ENCODE results near the gene SND1. TPM values are rescaled to one million over a fixed set of nuclear protein-coding genes. Genes with fewer than 3 reads are reported as not detected.
"Not testable (repeated sequence)": the region's sequence is repeated elsewhere in the genome, so short reads cannot be mapped to it uniquely, and the experiment has no call there.

SND1 gene
- polyA plus RNA-seq, 3 donors, result 46.5 to 97.3 (median 79.8) TPM

- WGBS (ENCODE audit: insufficient coverage), result 50% methylated on average over 1 of the region's 5 CpGs
- Histone ChIP-seq H3K9me3 (replicated peaks in 1 of 2; ENCODE audit: control insufficient read depth in 1 of 2, insufficient read depth in 1 of 2, low read length in 2 of 2) (no peaks in the 10 kb centered on the region), H3K9ac (ENCODE audit: insufficient read depth, low read length, poor library complexity, severe bottlenecking) (no peak overlapping the region), H3K79me2 (ENCODE audit: insufficient read depth, low read length) (peaks cover 38% of the 10 kb centered on the region), H2AFZ (ENCODE audit: insufficient read depth, low read depth, low read length, poor library complexity, severe bottlenecking) (no peak overlapping the region), H3K27ac (ENCODE audit: low read depth in 1 of 2, low read length in 2 of 2) (no peak overlapping the region), H3K4me3 (replicated peaks in 1 of 3; ENCODE audit: low read depth in 2 of 3, low read length in 3 of 3) (no peak overlapping the region), H4K20me1 (ENCODE audit: insufficient read depth, low read length) (peaks cover 60% of the 10 kb centered on the region), H3K36me3 (replicated peaks in 1 of 2; ENCODE audit: control insufficient read depth in 1 of 2, insufficient read depth in 2 of 2, low read length in 2 of 2) (peaks cover 16 to 45% of the 10 kb centered on the region in 2 donors), H3K4me1 (ENCODE audit: control insufficient read depth in 1 of 2, insufficient read depth in 2 of 2, low read length in 2 of 2) (peaks cover 0 to 3% of the 10 kb centered on the region in 2 donors), H3K4me2 (replicated peaks; ENCODE audit: extremely low read depth, low read length, poor library complexity, severe bottlenecking) (no peak overlapping the region), H3K27me3 (ENCODE audit: control insufficient read depth in 2 of 2, insufficient read depth in 2 of 2, low read length in 2 of 2) (no peaks in the 10 kb centered on the region)
- H3K36me3 Mint-ChIP-seq, result peaks cover 27 to 31% of the 10 kb centered on the region in 2 donors
- no peak overlapping the region for H3K4me3 Mint-ChIP-seq
- no peak for DNase-seq
- peak overlapping the region in 3 of 7 donors; percentile 32 to 76 (median 75) for H3K27ac Mint-ChIP-seq
- no peaks in the 10 kb centered on the region for H3K9me3 Mint-ChIP-seq
- H3K27me3 Mint-ChIP-seq (ENCODE audit: low read depth in 3 of 3), result no peaks in the 10 kb centered on the region
- intact Hi-C loops (cut with micrococcal nuclease), result no loop called here
- TF ChIP-seq, protein P1, sequence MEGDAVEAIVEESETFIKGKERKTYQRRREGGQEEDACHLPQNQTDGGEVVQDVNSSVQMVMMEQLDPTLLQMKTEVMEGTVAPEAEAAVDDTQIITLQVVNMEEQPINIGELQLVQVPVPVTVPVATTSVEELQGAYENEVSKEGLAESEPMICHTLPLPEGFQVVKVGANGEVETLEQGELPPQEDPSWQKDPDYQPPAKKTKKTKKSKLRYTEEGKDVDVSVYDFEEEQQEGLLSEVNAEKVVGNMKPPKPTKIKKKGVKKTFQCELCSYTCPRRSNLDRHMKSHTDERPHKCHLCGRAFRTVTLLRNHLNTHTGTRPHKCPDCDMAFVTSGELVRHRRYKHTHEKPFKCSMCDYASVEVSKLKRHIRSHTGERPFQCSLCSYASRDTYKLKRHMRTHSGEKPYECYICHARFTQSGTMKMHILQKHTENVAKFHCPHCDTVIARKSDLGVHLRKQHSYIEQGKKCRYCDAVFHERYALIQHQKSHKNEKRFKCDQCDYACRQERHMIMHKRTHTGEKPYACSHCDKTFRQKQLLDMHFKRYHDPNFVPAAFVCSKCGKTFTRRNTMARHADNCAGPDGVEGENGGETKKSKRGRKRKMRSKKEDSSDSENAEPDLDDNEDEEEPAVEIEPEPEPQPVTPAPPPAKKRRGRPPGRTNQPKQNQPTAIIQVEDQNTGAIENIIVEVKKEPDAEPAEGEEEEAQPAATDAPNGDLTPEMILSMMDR (IDR thresholded peaks at IDR 0.05), result no peak
- H3K4me1 Mint-ChIP-seq, result peaks cover 27% of the 10 kb centered on the region
Measured at GRCh38 chr7:127901895-127902703, 250.1 kb downstream of the SND1 start.

DNA sequence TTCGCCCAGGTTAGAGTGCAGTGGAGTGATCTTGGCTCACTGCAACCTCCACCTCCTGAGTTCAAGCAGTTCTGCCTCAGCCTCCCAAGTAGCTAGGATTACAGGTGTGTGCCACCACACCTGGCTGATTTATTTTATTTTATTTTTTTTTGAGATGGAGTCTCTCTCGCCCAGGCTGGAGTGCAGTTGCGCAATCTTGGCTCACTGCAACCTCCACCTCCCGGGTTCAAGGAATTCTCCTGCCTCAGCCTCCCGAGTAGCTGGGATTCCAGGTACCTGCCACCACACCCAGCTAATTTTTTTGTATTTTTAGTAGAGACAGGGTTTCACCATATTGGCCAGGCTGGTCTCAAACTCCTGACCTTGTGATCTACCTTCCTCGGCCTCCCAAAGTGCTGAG, 250.8 kb downstream of the SND1 start:
- H3K4me3 Mint-ChIP-seq; H3K27me3 Mint-ChIP-seq (ENCODE audit: low read depth in 3 of 3); H3K27ac ChIP-seq (ENCODE audit: low read depth in 1 of 2, low read length in 2 of 2); H3K9me3 Mint-ChIP-seq; H2AFZ ChIP-seq (ENCODE audit: insufficient read depth, low read depth, low read length, poor library complexity, severe bottlenecking); intact Hi-C loops (cut with micrococcal nuclease); H3K27me3 ChIP-seq (ENCODE audit: control insufficient read depth in 2 of 2, insufficient read depth in 2 of 2, low read length in 2 of 2); H3K9me3 ChIP-seq (replicated peaks in 1 of 2; ENCODE audit: control insufficient read depth in 1 of 2, insufficient read depth in 1 of 2, low read length in 2 of 2); H3K4me2 ChIP-seq (replicated peaks; ENCODE audit: extremely low read depth, low read length, poor library complexity, severe bottlenecking); DNase-seq; H3K9ac ChIP-seq (ENCODE audit: insufficient read depth, low read length, poor library complexity, severe bottlenecking); H3K4me1 ChIP-seq (ENCODE audit: control insufficient read depth in 1 of 2, insufficient read depth in 2 of 2, low read length in 2 of 2); H3K27ac Mint-ChIP-seq; H3K4me3 ChIP-seq (replicated peaks in 1 of 3; ENCODE audit: low read depth in 2 of 3, low read length in 3 of 3): not testable (repeated sequence)
- Histone ChIP-seq H4K20me1 (ENCODE audit: insufficient read depth, low read length) (peaks cover 55% of the 10 kb centered on the region), H3K36me3 (replicated peaks in 1 of 2; ENCODE audit: control insufficient read depth in 1 of 2, insufficient read depth in 2 of 2, low read length in 2 of 2) (peaks cover 16 to 47% of the 10 kb centered on the region in 2 donors), H3K79me2 (ENCODE audit: insufficient read depth, low read length) (peaks cover 32% of the 10 kb centered on the region)
- peaks cover 32 to 35% of the 10 kb centered on the region in 2 donors for H3K36me3 Mint-ChIP-seq
- H3K4me1 Mint-ChIP-seq, result peaks cover 27% of the 10 kb centered on the region
- WGBS (ENCODE audit: insufficient coverage), result no CpG with 5 or more reads among the region's 6 CpGs

All from CD14-positive monocyte (primary cell).